Astrocyte of the hippocampus (primary cell): ENCODE results near the gene OR6C65.

Experiments used
- DNase-seq: peaks from one replicate; pipeline ENCODE4 v3.0.0; 2011; ENCODE audit warnings: low read depth, low spot score

OR6C65 gene

DNA sequence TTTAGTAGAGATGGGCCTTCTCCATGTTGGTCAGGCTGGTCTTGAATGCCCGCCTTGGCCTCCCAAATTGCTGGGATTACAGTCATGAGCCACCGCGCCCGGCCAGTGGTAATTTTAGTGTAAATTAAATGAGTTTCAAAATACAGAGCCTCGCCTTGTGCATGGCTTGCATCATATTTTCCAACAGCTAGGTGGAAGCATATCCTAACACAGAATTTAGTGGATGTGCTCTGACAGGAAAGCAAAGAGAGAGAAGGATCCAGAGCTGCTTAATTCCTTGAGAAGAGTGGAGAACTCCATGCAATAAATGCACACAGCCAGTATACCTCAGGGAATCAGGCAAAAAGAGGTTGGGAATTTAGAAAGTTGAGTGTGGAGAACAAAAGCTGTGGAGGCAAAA lies 46.0 kb downstream of the OR6C65 start:
- DNase-seq, result no peak

DNA sequence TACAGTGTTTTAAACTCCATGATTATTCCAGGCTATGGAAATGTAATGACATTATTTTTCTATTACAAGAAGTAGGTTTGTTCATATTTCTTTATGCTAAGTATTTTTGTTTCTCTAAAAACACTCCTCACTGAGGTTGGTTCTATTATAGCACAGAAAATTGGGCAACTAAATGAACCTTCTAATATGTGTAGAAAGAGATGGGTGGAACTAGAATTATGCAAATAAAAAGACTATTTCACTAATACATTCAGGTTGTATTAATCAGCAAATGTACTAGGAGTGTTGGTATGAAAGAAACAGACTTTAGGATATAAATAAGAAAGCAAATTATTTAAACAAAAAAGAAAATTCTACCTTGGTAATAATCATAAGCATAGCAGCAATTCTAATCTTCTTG lies 48.5 kb downstream of the OR6C65 start:
- no peak for DNase-seq
